ENCODE data around the gene KCNJ10.

Gene KCNJ10

GRCh38 chr1:160024195-160024905, 45.6 kb downstream of the KCNJ10 start:
- DNase-seq (ENCODE audit: low read depth), result no peak

GRCh38 chr1:160022330-160023310, 47.3 kb downstream of the KCNJ10 start:
- DNase-seq (ENCODE audit: low read depth), result no peak

DNA sequence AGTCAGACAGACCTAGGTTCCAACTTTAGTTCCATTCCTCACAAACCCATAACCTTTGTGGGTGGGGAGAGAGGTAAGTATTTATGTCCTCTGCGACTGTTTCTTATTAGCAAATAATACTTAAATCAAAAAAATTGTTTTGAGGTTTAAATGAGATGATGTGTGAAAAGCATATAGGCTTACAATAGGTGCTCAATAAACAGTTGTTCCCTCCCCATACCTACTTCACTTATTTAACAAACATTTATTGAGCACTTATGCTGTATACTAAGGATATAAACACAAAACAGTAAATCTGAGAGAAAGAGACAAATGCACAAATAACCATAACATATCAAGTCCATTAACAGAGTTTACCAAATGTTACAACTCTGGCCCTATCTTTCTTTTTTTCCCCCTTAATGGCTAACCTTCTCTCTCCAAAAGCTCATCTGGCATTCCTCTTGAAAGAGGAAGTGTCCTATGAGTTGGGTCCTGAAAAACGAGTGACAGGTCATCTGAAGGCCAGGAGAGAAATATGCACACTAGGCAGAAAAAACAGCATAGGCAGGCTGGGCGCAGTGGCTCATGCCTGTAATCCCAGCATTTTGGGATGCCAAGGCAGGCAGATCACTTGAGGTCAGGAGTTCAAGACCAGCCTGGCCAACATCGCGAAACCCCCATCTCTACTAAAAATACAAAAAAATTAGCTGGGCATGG, 48.4 kb downstream of the KCNJ10 start:
- no peak for DNase-seq (ENCODE audit: low read depth)

DNA sequence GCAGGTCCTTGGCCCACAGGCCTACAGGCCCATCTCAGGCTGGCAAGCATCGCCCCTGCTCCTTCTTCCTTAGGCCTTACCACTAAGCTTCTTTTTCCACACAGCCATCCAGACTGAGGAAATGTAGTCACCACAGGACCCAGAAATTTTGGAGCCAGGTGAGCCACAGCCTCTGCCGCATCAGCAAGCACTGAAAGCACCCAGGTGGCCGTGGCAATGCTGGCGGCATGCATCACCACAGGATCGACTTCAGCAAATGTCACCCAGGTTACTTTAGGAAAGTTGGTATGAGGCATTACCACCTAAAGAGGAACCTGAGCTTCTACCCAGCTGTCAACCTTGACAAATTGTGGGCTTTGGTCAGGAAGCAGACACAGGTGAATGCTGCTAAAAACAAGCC, 49.8 kb downstream of the KCNJ10 start:
- no peak for DNase-seq (ENCODE audit: low read depth)

- DNase-seq (ENCODE audit: low read depth), result no peak
These were observed 51.1 kb downstream of the KCNJ10 start for GRCh38 chr1:160018900-160019299.

DNA sequence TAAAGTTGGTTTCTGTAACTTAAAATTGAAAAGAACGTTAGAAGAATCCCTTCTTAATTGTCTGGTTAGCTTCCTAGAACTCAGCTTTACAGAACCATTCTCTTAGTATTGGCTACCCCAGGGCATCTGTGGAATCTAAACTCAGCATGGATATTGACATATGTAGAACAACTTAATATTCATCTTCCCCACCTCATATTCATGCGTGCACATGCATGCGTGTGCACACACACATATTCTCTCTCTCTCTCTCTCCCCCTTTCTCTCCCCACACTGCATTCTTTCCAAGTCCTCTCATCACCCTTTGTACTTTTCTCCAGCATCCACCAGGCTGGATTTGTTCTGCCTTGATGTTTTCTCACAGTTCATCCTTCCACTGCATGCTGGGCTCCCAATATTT, 51.6 kb downstream of the KCNJ10 start:
- DNase-seq (ENCODE audit: low read depth), result no peak

DNA sequence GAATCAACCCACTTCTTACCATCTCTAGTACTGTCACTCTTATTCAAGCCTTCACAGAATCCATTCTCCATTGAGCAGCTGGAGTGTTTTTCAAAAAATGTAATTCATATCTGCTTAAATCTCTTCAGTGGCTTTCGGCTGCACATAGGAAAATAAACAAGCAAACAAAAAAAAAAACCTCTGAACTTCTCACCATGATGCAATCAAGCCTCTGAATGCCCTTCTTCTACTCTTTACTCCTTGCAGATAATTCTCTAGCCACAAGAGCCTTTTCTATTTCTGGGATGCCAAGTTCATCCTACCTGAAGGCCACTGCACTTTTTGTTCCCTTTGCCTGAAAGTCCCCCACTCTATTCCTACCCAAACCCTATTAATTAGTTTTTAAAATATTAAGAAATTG, 52.4 kb downstream of the KCNJ10 start:
- DNase-seq (ENCODE audit: low read depth), result no peak

DNA sequence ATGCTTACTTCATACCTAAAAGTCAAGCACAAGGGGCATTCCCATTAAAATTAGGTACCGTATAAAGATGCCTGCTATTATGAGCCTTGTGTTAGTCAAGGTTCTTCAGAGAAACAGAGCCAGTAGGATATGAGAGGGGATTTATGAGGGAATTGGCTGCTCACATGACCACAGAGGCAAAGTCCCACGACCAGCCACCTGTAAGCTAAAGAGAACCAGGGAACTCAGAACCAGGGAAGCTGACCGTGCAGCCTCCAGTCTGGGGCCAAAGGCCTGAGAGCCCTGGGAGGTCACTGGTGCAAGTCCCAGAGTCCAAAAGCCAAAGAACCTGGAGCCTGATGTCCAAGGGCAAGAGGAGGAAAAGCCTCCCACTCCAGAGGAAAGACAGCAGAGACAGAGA, 58.2 kb downstream of the KCNJ10 start:
- DNase-seq (ENCODE audit: low read depth), result no peak

DNA sequence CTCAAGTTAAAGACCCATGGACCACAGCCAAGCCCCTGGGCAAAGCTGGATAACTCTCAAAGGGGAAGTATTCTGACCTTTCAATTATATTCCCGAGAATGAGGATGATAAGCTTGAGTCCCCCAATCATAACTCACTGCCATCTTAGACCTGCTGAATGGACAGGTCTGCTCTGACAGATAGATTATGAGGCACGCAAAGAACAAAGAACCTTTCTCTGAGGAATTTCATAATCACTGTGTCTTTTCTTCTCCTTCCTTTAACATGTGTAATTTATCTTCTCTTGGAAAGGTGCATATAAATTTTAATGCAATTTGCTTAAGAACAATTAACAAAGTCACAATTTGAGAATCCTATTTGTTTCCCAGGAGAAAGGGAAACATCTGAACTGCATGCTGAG, 60.2 kb downstream of the KCNJ10 start:
- no peak for DNase-seq (ENCODE audit: low read depth)

- DNase-seq (ENCODE audit: low read depth), result no peak
These were observed 60.9 kb downstream of the KCNJ10 start for GRCh38 chr1:160009081-160009480.

DNA sequence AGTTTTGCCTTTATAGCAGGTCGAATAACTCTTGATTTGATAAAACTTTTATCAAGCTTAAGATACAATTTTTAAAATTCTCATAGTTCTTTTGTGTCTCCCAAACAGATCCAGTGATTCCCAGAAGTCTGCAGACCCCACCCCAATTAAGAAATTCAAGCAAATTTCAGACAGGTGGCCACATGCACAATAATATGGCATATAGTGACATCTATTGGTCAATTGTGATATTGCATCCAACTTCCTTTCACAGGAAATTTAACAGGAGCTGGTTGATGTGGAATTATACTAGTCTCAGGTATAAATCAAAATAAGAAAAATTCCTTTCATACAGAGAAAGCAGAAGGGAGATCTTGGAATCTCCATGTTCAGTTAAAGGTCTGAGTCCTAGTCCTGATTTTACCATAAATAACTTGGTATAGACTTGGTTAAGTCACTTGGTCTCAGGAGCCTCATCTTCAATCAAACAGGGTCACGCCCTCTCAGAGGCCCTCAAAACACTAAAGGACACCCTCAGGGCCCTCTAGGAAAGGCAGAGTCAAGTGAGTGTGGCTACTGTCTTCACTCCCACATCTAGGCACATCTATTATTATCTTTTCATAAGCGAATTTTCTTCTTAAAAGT, 62.3 kb downstream of the KCNJ10 start:
- no peak for DNase-seq (ENCODE audit: low read depth)

DNA sequence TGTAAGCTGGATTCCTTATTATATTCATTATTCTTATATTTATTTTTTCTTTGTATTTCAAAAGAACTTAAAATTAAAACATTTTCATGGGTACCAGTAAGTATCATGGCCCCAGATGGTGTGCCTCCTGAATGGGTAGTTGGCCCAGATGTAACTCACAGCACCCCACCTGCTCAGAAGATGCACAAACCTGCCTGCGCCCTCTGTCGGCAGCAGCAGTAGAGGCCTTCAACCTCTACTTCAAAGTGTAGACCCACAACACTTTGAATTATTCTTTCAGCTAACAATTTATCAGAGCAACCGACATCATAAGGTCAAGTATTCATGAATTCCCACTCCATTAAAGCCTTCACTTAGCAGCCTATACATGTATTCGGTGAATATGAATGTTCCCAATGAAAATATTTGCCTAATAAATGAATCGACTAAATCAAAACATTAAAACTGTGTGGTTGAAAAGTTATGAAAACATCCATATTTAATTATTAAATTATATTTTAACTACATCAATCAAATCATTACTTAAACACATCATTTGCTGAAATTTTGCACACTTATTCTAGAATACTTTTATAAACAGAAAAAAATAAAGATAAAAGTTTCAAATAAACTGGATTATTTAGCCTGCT, 63.5 kb downstream of the KCNJ10 start:
- peak; percentile 60 for DNase-seq (ENCODE audit: low read depth)

- DNase-seq (ENCODE audit: low read depth), result no peak
These were observed 64.9 kb downstream of the KCNJ10 start for GRCh38 chr1:160005070-160005469.

DNA sequence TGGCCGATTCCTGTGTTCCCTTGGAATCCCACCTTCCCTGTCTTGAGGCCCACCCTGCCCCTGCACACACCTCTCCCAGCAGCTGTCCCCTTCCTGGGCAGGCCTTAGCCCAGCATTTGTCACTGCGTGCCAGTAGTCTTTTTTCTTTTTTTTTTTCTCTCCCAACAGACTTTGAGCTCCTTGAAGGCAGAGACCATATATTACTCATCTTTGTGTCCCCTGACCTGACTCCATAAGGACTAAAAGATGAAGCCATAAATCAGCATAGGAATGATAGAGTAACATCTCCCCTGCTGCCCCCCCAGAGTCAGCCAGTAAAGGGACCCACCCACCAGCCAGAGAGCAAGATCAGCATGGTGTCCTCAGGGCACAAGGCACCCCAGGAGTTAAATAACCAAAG, 65.5 kb downstream of the KCNJ10 start:
- DNase-seq (ENCODE audit: low read depth), result no peak

- DNase-seq (ENCODE audit: low read depth), result no peak
These were observed 66.0 kb downstream of the KCNJ10 start for GRCh38 chr1:160004001-160004400.

GRCh38 chr1:160001440-160001839, 68.5 kb downstream of the KCNJ10 start:
- no peak for DNase-seq (ENCODE audit: low read depth)

DNA sequence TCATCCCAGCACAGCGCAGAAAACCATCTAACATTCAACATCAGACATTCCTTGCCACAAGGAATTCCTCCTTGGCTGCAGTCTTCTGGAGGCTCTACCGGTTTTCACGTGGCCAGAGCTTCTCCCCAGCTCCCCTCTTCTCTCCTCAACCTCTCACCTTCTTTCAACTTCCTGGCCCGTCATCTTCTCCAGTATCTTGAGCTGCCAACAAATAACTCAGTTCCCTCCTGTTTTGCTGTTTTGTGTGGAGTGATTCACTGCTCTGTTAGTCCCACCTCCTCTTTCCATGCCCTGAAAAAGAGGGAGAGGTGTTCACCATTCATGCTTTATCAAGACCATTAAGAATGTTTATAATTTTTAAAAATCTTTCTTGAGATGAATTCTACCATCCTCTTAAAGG, 70.8 kb downstream of the KCNJ10 start:
- DNase-seq (ENCODE audit: low read depth), result no peak

DNA sequence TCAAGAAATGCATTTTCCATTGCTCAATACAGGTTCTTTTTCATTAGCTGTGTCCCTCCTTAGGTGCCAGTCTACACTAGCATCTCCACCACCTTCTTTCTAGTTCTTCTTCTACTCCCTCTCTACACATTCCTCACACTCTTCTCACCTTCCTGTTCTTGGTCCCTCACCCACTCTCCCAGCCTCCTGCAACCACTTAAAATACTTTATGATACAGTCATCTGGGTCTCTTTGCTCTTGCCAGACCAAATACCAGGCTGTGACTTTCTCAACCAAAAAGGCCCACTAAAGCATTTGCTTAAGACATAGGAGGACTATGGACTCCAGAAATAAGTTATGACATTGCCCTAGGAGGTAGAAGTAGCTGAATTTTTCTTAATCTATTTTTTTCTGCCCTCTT, 73.3 kb downstream of the KCNJ10 start:
- DNase-seq (ENCODE audit: low read depth), result no peak

- DNase-seq (ENCODE audit: low read depth), result no peak
These were observed 75.1 kb downstream of the KCNJ10 start for GRCh38 chr1:159994896-159995295.

GRCh38 chr1:159993911-159994310, 76.0 kb downstream of the KCNJ10 start:
- DNase-seq (ENCODE audit: low read depth), result no peak

- no peak for DNase-seq (ENCODE audit: low read depth)
These were observed 77.8 kb downstream of the KCNJ10 start for GRCh38 chr1:159992161-159992560.

DNA sequence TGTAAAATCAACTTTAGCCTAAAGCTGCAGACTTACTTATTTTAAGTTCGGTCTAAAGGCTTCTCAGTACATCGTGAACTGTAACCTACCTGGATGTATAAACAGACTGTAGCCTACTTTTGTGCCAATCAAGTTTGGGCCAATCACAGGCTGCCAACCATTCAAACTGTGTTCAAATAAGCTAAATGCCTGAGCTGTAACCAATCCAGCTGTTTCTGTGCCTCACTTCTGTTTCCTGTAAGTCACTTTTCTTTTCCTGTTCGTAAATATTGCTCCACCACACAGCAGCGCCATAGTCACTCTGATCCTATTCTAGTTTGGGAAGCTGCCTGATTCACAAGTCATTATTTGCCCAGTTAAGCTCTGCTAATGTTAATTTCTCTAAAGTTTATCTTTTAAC, 78.4 kb downstream of the KCNJ10 start:
- no peak for DNase-seq (ENCODE audit: low read depth)

Data from activated T-cell treated with anti-CD3 and anti-CD28 coated beads for 24 hours (primary cell).